Measurements from ENCODE around the gene ANK3.
"Not testable (repeated sequence)": the region's sequence is repeated elsewhere in the genome, so short reads cannot be mapped to it uniquely, and the experiment has no call there.

Gene ANK3

GRCh38 chr10:60293581-60294175, 96.0 kb downstream of the ANK3 start:
- no peak for TF ChIP-seq CTCF (IDR thresholded peaks at IDR 0.05)
- peaks cover 0 to 8% (median 0%) of the 10 kb centered on the region in 4 donors for H3K4me1 ChIP-seq
- DNase-seq: no peak
- H3K4me3 ChIP-seq: no peak overlapping the region
- peak overlapping the region in 1 of 2 donors; percentile 32 for H3K27ac ChIP-seq
- H3K9me3 ChIP-seq: no peaks in the 10 kb centered on the region
- no peaks in the 10 kb centered on the region for H3K36me3 ChIP-seq
- intact Hi-C loops (cut with DNase I; ENCODE audit: low total_unique reads): no loop called here
- H3K27me3 ChIP-seq: no peaks in the 10 kb centered on the region

- H3K9me3 ChIP-seq: no peaks in the 10 kb centered on the region
- intact Hi-C loops (cut with DNase I; ENCODE audit: low total_unique reads): no loop called here
- no peak for TF ChIP-seq CTCF (IDR thresholded peaks at IDR 0.05)
- no peaks in the 10 kb centered on the region for H3K27me3 ChIP-seq
- H3K27ac ChIP-seq: peak overlapping the region in 1 of 2 donors; percentile 32
- peaks cover 0 to 13% (median 0%) of the 10 kb centered on the region in 4 donors for H3K4me1 ChIP-seq
- H3K4me3 ChIP-seq: no peak overlapping the region
- DNase-seq: no peak
- no peaks in the 10 kb centered on the region for H3K36me3 ChIP-seq
These were observed 96.7 kb downstream of the ANK3 start for GRCh38 chr10:60292998-60293397.

- H3K4me3 ChIP-seq; DNase-seq; H3K9me3 ChIP-seq; H3K27me3 ChIP-seq; H3K36me3 ChIP-seq; intact Hi-C loops (cut with DNase I; ENCODE audit: low total_unique reads): not testable (repeated sequence)
- Histone ChIP-seq H3K27ac (peak overlapping the region in 1 of 2 donors; percentile 32), H3K4me1 (peaks cover 0 to 13% (median 0%) of the 10 kb centered on the region in 4 donors)
These were observed 97.1 kb downstream of the ANK3 start for GRCh38 chr10:60292536-60292935.

- no peak for TF ChIP-seq CTCF (IDR thresholded peaks at IDR 0.05)
- no peaks in the 10 kb centered on the region for H3K36me3 ChIP-seq
- H3K4me1 ChIP-seq: peaks cover 0 to 24% (median 0%) of the 10 kb centered on the region in 4 donors
- H3K4me3 ChIP-seq: no peak overlapping the region
- intact Hi-C loops (cut with DNase I; ENCODE audit: low total_unique reads): no loop called here
- no peaks in the 10 kb centered on the region for H3K27me3 ChIP-seq
- H3K9me3 ChIP-seq: no peaks in the 10 kb centered on the region
- DNase-seq: no peak
- H3K27ac ChIP-seq: peak overlapping the region in 1 of 2 donors; percentile 32
These were observed 98.2 kb downstream of the ANK3 start for GRCh38 chr10:60291344-60291930.

- Histone ChIP-seq H3K27me3 (no peaks in the 10 kb centered on the region), H3K4me1 (peaks cover 0 to 28% (median 0%) of the 10 kb centered on the region in 4 donors), H3K4me3 (no peak overlapping the region), H3K36me3 (no peaks in the 10 kb centered on the region), H3K27ac (peak overlapping the region in 1 of 2 donors; percentile 6), H3K9me3 (no peaks in the 10 kb centered on the region)
- DNase-seq: no peak
- no peak for TF ChIP-seq CTCF (IDR thresholded peaks at IDR 0.05)
- intact Hi-C loops (cut with DNase I; ENCODE audit: low total_unique reads): no loop called here
These were observed 99.1 kb downstream of the ANK3 start for GRCh38 chr10:60290558-60290957.

- Histone ChIP-seq H3K36me3 (no peaks in the 10 kb centered on the region), H3K4me3 (no peak overlapping the region), H3K27ac (peak overlapping the region in 1 of 2 donors; percentile 6), H3K4me1 (peaks cover 0 to 28% (median 0%) of the 10 kb centered on the region in 4 donors), H3K27me3 (no peaks in the 10 kb centered on the region), H3K9me3 (no peaks in the 10 kb centered on the region)
- DNase-seq: no peak
- intact Hi-C loops (cut with DNase I; ENCODE audit: low total_unique reads): no loop called here
- TF ChIP-seq CTCF (IDR thresholded peaks at IDR 0.05): no peak
These were observed 99.9 kb downstream of the ANK3 start for GRCh38 chr10:60289800-60290199.
